ENCODE measurements around the gene IGLL5.
"Not testable (repeated sequence)": the region's sequence is repeated elsewhere in the genome, so short reads cannot be mapped to it uniquely, and the experiment has no call there.

Gene IGLL5

DNA sequence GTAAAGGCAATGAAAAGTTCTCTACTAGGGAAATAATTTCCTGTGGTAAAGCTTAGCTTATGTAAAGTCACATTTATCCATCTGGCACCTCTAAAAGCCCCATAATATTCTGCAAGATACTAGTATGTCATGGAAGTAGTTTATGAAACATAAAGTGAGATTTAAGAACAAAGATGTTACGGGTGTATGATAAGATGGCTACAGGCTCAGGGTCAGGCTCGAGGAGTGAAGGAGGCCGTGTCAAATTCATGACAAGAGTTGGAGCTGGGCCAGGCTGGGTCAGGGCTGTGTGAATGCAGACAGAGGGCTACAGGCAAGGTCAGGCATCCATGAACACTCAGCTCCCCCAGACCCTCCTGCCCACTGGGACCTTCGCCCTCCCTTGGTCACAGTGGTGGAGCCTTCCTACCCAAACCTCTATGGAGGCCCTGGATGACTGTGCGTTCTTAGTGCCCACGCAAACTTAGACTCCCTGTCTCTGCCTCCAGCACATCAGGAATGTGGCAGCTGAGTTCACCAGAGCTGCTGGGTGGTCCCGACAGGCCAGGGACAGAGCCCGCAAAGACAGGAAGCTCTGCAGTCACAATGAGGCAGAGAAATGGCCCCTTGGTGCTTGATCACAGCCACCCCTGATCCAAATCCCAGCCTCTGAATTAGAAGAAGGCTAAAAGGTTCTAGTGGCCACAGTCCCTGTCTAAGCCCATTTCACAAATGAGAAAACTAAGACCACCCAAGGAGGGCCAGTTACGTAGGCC is 14.8 kb downstream of the IGLL5 start:
- no peak for DNase-seq

DNA sequence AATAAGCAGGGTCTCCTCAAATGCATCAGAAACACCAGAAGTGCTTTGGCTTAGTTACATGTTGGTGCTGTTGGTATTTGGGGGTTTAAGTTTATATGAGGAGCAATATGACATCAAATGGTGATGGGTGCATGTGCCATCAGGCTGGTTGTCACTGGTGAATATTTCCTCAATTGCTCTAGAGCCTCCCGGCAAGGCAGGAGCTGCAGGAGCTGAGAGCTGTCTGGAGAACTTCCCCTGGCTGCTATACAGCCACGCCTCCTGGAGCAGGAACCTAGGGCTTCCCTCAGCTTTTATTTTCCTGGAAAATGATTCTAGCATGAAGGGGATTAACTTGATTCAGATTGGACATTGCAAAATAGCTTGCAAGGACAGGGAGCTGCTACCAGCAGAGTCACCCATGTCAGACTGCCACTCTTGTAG is 15.8 kb downstream of the IGLL5 start:
- no peak for DNase-seq

DNA sequence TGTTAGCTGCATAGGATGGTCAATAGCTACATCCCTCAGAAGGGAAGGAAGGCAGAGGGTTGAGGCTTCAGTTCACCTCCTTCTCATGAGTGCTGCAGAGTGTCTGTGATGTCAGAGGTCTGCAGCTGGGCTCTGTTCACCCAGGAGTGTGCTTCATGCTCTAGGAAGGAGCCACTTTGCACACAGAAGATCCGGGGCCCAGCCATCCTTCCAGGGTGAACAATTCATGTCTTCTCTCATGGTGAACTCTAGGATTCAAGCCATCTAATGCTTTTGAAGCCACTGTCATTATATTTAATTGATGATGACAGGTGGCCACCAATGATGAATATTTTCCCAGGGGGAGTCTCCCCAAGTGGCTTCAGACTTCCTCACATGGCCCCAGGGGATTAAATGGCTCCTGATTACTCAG is 16.2 kb downstream of the IGLL5 start:
- not testable (repeated sequence) for DNase-seq

DNA sequence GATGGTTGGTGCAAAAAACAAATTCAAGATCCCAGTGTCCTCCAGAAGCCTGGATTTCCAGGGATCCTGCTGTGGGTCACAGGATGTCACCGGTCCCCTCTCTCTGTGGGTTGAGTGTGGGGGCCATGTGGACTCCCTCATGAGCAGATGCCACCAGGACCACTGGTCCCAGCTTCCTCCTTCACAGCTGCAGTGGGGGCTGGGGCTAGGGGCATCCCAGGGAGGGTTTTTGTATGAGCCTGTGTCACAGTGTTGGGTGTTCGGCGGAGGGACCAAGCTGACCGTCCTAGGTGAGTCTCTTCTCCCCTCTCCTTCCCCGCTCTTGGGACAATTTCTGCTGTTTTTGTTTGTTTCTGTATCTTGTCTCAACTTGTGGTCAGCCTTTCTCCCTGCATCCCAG is 17.1 kb downstream of the IGLL5 start:
- not testable (repeated sequence) for DNase-seq

DNA sequence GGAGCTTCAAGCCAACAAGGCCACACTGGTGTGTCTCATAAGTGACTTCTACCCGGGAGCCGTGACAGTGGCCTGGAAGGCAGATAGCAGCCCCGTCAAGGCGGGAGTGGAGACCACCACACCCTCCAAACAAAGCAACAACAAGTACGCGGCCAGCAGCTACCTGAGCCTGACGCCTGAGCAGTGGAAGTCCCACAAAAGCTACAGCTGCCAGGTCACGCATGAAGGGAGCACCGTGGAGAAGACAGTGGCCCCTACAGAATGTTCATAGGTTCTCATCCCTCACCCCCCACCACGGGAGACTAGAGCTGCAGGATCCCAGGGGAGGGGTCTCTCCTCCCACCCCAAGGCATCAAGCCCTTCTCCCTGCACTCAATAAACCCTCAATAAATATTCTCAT is 18.8 kb downstream of the IGLL5 start:
- not testable (repeated sequence) for DNase-seq

DNA sequence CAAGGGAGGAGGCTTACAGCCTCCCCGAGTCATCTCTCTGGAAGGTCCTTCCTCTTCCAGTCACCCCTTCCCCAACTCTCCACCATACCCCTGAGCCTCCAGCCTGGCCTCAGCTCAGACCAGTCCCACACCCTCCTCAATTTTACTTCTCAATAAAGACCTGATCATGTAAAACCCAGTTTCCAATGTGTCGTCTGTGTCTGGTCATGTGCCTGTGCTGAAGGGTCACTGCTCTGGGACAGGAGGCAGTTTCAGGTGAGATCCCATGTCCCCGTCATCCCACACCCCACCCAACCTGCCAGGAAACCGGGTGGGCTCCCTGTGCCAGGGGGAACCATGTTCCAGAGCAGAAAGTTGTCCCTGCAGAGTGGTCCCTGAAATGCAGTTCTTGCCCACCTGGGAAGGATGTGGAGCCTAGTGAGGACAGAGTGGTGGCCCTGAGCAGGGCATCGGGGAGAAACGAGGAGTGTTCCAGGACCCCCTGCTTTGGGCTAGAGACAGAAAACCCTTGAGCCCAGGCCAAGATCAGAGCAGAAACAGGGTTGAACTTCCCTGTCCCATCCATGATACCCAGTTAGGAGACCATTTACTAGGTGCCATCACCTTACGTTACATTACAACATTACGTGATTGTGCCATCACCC is 19.4 kb downstream of the IGLL5 start:
- no peak for DNase-seq

DNA sequence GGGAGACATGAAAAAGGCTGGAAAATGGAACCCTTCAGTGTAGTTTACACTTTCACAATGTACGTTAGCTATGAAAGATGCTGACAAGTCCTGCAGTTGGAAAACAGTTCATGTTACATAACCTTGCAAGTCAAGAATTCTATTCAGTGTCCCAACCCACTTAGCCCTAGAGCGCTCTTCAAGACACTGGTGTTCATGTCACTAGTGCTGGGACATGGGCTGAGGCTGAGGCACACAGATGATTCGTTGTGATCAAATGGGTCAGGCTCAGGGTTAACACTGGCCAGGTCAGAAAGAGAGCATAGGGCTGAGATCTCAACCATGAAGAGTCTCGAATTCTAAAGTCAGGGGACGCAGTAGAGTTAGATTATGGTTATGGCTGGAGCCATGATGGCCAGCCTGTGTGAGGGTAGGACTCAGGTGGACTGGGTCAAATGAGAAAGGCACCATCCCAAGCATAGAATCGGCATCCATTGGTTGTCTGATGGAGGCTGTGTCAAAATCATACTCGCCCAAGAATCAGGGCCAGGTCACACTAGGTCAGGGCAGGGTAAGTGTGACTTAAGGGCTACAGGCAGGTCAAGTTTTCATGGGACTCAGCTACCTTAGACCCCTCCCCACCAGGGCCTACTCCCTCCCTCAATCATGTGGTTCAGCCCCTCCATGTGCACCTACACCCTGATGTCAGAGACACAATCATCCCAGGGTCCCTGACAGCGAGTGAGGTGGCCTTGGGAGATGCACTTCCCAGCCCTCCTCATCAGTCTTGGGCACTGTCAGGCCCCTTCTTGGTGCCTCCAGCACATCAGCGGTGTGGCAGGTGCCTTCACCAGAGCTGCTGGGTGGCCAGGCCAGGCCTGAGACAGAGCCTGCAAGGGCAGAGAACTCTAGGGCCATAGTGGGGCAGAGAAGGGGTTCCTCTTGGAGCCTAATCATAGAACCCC is 20.2 kb downstream of the IGLL5 start:
- no peak for DNase-seq

DNA sequence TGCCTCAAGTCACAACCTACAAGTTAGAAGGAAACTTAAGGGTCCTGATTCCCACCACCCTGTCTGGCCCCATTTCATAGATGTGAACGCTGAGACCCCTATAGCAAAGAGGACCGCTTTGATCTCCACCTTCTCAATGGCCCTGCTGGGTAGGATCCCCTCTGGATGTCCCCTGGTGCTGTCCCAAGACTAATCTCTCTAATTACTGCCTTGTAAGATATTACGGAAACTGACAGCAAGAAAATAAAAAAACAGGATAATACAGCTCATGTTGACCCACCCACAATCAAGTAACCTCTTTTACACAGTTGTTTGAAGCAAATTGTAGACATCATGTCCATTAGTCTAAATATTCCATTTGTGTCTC is 20.9 kb downstream of the IGLL5 start:
- no peak for DNase-seq

DNA sequence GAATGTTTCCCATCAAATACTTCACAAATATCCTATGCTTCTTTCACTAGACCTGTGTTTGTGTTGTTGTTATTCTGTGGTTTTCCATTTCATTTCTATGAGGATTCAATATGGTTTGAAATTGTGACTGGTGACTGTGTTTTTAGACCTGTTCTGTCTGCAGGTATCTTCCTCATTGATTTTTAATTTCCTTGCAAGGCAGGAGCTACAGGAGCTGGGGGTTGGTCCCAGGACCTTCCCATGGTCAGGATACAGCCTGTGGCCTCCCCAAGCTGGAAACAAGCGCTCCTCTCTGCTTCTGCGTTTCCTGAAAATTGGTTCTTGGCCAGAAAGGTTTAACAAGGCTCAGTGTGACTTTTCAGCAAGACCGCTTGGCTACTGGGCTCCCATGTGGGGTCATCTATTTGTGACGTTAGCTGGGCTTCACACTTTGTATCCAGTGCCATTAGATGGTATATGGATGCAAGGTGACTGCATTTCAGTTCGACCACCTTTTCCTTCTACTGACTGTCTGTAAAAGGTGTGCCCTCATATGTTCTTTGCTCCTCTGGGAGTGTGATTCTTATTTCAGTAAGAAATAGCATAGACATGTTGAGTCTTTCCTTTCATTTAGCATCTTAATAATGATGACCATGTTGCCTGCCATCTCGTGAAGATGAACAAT is 21.5 kb downstream of the IGLL5 start:
- DNase-seq: no peak

DNA sequence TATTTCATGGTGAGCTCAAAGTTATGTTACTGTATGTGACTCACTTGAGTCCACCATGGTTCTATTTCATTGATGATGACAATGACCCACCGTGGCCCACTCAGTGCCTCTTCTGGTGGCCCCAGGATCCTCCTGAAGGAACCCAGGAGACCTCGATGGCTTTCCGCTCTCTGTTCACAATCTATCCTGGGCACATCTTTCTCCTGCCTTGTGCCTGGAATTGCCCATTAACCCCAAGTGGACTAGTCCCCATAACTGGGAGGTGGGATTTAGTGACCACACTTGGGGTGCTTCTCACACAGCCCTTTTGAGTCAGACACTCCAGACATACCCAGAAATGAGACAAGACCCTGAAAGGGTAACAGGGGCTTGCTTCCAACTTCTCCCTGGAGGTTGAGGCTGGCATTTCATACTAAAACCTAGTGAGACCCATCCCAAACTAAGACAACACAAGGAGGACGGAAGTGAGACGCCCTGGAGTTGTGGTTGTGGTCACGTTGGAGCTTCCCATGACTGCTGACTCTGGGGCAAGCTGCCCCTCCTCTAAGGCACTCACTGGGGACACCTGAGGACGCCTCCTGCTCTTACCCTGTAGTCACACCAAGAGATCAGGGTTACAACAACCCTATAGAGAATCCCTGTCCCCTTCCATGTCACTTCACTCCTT is 22.1 kb downstream of the IGLL5 start:
- no peak for DNase-seq

DNA sequence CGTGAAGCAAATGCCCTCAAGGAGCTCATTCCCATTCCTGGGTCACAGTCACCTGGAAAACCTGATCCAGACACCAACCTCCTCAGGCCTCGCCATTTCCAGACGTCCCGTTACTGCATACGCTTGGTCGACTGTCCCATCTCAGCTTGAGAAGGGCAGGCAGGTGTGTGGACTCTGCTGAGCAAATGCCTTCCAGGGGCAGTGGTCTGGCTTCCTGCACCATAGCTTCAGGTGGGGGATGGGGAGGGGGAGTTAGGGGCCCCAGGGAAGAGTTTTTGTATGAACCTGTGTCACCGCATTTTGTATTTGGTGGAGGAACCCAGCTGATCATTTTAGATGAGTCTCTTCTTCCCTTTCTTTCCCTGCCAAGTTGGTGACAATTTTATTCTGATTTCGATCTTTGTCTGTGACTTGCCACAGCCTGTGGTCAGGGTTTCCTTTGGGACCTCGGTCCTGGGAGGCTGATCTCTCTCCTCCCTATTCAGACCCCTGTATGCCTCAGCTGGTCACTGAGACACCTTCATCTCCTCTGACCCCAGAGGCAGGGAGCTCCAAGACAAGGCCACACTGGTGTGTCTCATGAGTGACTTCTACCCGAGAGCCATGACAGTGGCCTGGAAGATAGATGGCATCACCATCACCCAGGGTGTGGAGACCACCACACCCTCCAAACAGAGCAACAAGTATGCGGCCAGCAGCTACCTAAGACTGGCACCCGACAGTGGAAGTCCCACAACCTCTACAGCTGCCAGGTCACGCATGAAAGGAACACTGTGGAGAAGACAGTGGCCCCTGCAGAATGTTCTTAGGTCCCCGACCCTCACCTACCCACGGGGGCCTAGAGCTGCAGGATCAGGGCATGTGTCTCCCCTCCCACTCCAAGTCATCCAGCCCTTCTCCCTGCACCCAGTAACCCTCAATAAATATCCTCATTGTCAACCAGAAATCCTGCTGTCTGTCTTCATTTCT is 22.9 kb downstream of the IGLL5 start:
- no peak for DNase-seq

DNA sequence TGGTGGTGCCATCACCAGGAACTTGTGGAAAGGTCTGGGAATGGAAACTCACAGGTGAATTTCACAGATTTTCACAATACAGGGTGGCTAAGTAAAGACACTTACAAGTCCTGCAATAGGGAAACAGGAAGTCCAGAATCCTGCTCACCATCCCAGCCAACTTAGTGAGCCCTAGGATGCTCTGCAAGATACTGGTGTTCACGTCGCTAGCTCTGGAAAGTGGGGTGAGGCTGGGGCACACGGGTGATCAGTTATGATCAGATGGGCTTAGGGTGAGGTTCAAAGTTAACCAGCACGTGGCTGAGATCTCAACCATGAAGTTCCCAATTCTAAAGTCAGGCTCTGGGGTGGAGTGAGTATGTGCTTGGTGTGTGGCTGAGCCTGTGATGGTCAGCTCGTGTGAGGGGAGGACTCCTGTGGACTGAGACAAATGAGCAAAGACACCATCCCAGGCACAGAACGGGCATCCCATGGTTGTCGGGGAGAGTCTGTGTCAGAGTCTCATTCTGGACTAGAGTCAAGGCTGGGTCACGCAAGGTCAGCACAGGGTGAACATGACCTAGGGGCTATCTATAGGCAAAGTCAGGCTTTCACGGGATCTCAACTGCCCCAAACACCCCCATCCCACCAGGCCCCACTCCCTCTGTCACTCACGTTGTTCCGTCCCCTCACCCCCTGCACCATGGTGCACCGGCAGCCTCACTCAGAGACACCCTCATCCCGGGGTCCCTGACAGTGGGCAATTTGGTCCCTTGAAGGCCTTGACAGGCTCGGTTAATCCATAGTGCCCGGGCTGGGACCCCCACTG is 23.9 kb downstream of the IGLL5 start:
- DNase-seq: no peak

DNA sequence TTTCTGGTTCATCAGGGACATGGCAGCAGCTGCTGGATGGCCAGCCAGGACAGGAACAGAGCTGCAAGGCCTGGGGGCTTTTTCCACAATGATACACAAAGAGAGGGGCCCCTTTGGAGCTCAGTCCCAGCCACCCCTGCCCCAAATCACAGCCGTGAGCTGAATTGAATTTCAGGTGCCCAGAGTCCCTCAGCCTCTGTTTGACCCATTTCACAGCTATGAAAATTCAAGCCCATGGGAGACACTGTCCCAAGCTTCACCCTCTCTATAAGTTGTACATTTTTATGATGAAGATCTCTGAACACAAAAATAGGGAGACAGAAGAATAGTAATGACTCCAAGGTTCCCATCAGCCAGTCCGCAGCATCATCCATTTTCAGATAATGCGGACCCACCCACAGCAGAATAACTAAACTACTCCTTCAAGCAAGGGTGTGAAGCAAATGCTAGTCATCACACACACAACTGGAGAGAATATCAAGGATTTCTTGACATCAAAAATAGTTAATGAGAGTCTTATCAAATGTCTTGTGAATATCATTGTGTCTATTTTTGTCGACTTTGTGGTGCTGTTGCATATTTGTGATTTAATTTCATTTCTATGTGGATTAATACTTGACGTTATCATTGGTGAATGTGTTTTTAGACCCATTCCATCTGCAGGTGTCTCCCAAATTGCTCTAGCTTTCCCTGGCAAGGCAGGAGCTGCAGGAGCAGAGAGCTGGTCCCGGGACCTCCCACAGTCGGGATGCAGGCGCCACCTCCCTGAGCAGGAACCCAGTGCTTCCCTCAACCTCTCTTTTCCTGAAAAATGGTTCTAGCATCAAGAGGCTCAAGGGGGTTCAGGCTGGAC is 24.7 kb downstream of the IGLL5 start:
- DNase-seq: no peak

DNA sequence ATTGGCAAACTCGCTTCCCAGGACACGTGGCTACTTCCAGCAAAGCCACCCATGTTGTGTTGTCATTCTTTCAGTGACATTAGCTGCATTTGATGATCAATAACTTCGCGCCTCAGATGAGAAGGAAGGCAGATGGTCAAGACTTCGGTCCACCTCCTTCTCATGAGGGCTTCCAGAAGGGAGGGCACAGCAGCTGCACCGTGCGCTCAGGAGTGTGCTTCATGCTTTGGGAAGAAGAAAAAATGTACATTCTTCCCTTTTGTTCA is 25.3 kb downstream of the IGLL5 start:
- DNase-seq: no peak

DNA sequence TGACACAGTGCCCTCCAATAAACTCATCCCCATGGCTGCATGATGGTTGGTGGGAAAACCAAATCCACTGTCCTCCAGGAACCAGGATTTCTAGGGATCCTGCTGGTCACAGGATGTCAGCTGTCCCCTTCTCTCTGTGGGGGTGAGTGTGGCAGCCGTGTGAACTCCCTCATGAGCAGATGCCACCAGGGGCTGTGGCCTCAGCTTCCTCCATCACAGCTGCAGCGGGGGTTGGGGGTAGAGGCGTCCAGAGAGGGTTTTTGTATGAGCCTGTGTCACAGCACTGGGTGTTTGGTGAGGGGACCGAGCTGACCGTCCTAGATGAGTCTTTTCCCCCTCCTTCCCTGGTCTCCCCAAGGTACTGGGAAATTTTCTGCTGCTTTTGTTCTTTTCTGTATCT is 26.4 kb downstream of the IGLL5 start:
- no peak for DNase-seq

DNA sequence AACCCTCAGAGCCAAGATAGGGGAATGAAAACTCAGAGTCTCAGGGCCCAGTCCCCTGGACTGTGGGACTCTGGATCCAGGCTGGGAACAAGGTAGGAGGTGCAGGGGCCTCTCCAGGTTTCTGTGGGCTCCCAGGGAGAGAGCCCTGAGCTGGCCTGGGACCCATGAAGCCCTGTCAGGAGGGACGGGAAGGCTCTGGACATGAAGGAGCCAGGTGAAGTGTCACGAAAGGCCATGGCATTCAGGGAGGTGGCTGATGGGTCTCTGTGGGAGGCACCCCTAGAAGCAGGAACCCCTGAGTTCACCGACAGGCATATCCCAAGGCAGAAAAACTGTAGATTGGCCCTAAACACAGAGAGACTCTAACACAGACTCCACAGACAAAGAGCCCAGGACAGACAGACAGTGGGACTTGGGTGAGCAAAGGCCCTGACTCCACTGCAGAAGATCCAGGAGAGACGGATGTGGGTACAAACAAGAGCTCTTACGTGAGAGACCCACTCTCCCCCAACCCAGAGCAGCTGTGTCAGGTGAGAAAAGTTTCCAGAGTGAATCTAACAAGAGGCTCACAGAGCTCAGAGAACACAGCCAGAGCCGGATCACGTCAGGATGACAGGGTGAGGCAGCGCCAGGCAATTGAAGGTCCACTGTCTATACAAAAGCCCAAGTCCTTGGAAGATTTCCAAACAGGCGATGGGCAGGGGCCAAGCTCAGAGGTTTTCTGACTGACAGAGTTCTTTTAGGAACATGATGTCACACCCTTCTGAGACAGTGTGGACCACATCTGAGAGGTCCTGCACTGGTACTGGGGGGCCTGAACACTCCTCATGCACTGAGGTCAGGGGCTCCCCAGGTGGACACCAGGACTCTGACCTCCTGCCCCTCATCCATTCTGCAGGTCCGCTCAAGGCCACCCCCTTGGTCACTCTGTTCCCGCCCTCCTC is 27.4 kb downstream of the IGLL5 start:
- no peak for DNase-seq

DNA sequence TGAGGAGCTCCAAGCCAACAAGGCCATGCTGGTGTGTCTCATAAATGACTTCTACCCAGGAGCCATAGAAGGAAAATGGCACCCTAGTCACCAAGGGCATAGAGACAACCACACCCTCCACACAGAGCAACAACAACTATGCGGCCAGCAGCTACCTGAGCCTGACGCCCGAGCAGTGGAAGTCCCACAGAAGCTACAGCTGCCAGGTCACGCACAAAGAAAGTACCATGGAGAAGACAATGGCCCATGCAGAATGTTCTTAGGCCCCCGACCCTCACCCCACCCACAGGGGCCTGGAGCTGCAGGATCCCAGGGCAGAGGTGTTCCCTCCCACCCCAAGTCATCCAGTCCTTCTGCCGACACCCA is 28.0 kb downstream of the IGLL5 start:
- DNase-seq: no peak

DNA sequence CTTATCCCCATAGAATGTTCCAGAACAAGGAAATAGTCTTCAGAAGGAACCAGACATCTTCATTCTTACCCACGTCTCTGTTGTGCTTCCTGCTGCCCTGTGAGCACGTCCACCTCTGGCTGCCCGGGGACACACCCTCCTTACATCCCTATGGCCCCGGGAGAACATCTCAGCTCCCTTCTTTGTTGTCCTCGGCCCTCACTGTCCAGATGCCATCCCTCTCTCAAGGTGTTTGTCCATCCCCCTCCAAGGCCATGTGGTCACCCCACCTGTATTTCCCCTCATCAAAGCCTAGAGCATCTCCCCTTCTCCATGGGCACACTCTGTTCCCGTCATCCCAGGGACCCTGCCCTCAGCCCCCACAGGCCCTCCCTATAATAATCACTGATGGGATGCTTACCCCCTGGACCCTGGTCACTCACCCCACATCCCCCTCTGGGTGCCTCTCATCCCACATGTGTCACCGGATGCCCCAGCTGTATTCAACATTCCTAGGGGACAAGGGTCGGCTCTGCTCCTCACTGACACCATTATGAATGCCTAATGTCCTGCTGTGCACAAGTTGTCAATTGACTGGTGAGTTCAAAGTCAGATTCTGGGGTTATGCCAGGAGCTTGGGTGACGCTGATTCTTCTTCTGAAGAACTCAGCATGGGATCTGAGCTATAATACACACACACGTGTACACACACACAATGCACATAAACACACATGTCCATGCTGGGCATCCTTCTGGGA is 28.8 kb downstream of the IGLL5 start:
- no peak for DNase-seq
